Measurements from ENCODE around the gene MCU.
"Not testable (repeated sequence)": the region's sequence is repeated elsewhere in the genome, so short reads cannot be mapped to it uniquely, and the experiment has no call there.

Gene MCU

DNA sequence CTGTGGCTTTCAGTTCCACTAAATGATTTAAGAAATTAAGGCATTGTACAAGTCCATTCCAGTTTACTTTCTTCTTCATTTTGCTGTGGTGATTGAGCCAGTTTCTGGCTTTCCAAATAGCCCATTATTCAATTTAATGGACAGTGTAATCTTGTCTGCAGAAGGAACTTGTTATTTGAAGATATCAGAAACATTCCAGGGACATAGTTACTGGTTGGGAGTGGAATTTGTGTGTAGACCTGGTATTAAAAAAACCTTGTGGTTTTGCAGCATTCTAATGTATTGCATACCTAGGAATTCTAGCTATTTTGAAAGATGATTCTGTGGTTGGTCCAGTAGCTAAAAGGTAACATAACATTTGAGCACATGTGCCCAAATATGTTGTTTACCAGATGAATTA lies 72.2 kb downstream of the MCU start:
- no peak for DNase-seq

DNA sequence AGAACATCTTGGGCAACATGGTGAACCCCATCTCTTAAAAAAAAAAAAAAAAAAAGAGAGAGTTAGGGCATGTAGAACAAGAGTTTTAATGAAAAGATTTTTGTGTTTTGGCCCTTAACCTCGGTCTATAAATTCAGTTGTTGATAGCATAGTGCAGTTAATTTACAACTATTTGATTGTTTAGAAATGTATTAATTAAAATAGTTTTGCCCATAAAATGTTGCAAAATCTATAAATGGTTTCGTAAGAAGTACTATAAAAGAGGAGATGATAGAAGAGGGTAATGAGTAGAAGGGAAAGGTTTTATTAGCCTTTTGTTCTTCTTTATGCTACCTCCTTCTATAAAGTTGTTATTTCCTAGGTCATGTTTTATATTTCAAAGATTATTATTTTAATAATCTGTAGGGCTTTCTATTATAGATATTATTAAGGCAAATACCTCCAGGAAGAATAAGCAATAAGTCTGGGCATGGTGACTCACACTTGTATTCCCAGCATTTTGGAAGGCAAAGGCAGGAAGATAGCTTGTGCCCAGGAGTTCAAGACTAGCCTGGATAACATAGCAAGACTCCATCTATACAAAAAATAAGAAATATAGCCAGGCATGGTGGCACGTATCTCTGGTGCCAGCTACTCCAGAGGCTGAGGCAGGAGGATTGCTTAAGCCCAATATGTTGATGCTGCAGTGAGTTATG lies 73.3 kb downstream of the MCU start:
- DNase-seq = no peak

DNA sequence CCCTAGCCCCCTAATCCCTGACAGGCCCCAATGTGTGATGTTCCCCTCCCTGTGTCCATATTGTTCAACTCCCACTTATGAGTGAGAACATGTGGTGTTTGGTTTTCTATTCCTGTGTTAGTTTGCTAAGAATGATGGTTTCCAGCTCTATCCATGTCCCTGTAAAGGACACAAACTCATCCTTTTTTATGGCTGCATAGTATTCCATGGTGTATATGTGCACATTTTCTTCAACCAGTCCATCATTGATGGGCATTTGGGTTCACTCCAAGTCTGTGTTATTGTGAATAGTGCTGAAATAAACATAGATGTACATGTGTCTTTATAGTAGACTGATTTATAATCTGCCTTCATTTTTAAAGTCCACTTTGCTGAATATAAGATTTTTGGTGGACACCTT lies 79.3 kb downstream of the MCU start:
- DNase-seq = not testable (repeated sequence)

DNA sequence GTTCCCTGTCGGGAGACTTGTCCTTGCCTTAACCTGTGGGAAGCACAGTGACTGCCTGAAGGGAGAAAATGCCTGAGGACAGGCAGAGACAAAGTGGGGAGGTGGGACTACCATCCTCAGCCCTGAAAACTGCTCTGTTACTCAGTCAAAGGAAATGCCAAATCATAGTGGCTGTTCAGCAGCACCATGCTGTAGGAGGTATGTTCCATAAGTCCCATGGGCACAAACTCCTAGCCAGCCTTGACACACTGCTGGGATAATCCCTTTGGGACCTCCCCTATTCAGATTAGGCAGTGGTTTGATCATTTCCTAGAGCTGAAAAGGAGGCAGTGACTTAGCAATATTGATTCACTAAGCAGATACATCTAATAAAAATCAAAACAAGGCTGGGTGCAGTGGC lies 80.1 kb downstream of the MCU start:
- DNase-seq = no peak

DNA sequence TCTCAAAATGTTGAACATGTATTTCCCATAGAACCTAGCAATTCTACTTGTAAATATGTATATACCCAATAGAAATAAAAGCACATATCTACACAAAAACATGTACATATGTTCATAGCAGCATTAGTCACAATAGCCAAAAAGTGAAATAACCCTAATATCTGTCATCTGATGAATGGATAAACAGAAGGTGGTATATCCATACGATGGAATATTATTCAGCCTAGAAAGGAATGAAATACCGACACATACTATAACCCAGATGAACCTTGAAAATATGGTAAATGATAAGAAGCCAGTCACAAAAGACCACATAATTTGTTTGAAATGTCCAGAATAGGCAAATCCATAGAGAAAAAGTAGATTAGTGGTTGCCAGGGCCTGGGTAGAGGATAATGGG lies 87.9 kb downstream of the MCU start:
- no peak for DNase-seq

DNA sequence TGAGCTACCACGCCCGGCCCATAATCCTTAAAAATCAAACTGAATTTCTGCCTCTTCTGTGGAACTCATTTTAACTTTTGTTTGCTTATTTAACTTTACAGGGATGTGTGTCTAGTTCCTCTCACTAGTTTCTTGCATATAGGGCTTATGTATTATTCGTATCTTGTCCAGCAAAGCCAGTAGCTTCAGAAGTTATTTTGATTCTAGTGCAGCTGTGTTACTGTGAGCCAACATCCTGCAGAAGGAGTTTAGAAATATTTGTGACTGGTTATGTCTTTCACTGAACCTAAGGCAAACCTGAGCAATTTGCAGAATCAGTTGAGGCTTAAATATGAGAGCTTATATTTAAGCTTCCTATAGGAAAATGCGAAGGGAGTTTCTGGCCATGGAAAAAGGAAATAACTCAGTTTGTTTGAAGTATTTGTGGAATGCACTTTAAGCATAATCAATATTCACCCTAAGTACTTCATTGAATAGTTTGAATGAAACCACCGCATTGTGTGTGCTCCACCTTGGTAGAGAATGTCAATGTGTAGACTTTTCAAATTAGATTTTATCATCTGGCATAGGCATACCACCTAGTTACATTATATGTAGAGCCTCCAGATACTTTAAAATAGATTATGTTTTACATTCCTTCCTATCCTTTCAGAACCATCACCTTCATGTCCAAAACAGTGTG lies 90.8 kb downstream of the MCU start:
- no peak for DNase-seq

DNA sequence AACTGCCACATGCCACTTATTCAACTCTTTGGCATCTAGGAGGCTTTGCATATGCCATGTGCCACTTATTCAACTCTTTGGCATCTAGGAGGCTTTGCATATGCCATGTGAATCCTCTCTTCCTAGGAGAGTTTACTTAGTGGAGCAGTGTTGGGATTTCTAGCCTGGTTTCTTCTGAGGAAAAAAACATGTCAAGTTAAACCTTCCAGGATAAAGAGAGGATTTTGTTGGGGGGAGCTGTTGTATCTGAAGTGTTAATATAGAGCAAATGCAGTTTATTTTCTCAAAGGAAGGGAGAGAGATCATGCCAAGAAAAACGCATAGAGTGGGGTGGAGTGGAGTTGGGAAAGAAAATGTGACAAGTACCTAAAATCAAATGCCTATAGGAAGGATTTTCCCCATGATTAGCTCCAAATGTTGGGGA lies 91.5 kb downstream of the MCU start:
- no peak for DNase-seq

DNA sequence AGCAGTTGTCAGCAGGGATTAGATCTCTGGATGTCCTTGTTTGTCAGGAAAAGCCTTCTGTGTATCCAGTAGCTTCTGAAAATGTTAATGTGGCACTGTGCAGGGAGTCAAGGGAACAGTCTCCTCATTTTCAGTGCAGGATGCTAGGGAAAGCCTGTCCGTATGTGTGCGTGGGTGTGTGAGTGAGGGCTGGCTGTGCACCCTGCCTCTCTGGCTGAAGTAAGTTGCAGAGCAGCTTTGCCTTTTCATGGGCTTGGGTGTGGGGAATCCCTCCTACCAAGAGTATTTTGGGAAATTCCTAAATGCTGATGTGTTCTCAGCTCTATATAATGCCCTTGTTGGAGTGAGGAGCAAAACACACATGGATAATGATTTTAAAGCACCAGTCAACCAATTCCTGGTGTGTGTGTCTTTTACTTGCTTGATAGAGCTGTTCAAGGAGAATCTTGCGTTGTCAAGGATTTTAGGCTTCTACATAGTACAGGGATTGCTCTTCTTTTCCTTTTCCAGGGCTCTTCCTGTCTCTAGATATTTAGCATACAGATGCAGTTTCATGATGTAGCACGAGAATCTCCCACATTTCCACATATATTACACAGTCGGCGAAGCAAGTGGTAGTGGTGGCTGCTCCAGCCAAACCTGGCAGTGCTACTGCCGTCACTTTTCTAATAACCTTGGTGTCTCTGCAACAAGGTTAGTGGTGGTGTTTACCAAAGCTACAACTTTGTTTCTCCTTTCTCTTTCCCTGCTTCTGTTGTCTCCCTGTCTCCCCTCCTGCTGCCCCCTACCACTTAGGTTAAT lies 92.8 kb downstream of the MCU start:
- no peak for DNase-seq

DNA sequence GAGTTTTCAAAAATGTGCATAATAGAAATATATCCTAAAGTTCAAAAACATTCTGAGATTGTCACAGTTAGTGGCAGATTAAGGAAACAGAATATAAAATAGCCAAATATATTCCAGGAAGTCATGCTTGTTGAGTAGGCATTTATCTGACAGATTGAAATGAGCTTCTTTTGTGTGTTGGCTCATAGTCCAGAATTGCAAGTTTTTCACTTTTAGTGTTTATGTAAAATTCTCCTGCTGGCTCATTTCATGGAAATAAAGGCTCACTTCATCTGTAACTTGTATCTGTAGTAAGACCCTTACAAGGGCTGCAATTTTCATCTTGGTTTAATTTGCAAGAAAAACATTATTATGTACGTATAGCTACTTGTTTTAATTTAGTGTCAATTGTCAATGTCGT lies 93.5 kb downstream of the MCU start:
- no peak for DNase-seq

DNA sequence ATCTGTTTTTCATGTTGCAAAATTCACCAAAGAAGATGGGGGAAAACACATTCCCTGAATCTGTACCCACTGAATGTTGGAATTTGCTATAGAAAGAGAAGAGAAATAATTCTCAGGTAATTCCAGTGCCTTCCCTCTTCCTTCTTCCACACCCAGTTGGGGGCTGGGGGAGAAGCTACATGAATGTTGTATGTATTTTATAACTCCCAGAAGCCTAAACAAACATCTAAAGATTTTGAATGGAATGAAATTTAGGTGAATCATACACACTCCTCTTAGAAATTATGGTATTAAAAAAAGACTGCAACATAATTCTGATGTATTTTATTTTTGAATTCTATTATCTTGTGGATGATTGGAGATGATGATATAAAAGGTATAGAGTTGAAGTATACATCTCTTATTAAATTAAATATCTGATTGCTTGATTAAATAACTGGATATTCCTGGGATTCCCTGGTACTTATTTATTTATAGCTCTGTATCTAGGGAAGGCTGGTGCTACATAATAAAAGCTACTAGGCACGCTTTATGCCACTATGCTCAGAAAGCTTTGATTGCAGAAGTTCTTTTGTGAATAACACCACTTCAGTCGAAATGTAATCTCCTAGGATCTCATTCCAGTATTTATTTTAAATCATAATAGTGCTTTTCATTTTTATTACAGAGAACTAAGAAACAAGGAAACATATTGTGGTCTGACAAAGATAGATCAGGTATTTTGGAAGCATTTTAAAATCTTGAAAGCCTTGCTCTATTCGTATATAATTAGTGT lies 98.5 kb downstream of the MCU start:
- no peak for DNase-seq

DNA sequence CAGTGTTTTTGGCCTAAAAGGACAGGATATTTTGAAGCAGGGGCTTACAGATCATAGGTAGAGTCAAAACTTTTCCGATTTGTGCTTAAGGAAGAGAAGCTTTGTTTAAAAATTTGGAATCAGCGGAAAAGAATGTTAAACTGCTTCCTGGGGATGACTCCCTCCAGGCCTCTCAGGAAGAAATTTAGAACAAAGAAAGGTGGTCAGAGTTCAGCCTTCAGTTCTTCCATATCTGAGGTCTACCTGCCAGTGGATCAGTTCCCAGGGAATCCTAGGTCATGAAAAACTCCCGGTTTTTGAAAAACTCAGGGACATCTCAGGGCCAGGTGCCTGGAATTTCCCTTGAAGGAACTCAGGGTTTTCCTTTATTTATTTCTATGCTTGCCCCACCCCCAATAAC lies 100.3 kb downstream of the MCU start:
- no peak for DNase-seq

DNA sequence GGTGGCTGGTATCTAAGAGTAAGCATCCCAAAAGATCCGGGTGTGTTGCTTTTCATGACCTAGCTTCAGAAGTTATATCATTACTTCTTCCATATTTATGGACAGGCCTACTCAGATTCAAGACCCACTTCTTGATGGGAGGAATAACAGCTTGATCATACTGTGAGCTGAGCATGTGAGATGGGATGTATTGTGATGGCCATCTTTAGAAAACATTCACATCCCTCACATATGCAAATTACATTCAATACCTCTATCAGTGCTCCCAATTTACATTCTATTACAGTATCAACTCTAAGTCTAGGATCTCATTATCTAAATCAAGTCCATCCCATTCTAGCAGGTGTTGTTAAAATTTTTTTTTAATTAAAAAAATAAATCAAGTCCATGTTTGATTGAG lies 101.8 kb downstream of the MCU start:
- DNase-seq = no peak

DNA sequence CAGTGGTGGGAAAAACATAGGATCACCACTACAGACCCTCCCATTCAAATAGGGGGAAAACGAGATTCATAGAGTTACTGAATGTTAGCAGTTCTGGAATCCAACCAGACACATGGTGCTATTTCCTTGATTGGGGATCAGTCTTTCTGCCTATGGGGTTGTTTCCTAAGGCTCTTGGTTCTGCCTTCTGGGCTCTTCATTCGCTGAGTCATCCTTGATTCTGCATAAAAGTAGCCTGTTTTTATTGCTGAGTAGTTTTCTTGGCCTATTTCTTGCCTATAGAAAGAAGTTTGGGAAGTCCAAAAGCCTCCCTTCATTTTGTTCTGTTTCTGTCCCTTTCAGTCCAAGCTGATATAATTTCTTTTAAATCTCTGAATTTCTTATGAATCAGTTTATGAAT lies 102.3 kb downstream of the MCU start:
- no peak for DNase-seq

DNA sequence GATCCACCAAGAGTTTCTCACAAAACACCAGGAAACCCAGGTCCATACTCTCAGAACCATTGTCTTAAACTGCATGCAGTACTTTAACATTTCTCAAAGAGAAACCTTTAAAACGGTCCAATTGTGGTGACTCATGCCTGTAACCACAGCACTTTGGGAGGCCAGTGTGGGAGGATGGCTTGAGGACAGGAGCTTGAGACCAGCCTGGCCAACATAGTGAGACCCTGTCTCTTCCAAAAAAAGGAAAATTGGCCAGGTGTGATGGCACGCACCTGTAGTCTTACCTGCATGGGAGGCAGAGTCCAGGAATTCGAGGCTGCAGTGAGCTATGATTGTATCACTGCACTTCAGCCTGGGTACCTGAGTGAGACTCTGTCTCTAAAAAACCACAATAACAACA lies 104.1 kb downstream of the MCU start:
- DNase-seq = no peak

DNA sequence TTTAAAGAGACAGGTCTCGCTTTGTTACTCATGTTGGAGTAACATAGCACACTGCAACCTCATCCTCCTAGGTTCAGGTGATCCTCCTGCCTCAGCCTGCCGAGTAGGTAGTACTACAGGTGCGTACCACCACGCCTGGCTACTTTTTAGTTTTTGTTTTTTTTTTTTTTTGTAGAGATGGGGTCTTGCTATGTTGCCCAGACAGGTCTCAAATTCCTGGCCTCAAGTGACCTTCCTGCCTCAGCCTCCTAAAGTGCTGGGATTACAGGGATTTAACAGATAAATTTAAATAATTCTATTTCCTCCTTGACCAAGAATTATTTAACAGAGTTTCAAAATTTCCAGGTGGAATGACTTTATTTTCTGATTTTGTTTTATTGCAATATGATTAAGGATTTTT lies 104.6 kb downstream of the MCU start:
- DNase-seq = no peak

DNA sequence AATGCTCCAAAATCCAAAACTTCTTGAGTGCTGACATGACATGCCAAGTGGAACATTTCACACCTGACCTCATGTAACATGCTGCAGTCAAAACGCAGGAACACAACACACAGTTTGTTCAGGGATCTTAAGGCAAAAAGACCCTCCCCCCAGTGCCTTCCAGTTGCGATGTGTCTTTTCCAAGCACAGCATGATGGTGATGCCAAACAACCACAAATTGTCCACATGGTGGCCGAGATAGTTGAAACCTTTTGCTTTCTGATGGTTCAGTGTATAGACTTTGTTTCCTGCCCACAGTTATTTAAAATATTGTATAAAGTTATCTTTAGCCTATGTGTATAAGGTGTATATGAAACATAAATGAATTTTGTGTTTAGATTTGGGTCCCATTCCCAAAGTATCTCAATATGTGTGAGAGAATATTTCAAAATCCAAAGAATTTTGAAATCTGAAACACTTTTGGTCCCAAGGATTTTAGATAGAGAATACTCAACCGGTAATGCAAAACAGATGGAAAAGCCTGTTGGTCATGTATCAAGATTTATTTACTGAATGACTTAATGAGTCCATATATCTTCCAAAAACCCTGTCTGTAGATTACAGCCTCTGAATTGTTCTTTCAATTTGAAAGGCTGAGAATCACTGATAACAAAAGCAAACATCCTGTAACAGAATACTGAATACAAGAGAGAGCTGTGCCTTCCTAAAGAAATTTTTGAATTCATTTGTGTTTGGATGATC lies 108.2 kb downstream of the MCU start:
- peak; percentile 51 for DNase-seq

DNA sequence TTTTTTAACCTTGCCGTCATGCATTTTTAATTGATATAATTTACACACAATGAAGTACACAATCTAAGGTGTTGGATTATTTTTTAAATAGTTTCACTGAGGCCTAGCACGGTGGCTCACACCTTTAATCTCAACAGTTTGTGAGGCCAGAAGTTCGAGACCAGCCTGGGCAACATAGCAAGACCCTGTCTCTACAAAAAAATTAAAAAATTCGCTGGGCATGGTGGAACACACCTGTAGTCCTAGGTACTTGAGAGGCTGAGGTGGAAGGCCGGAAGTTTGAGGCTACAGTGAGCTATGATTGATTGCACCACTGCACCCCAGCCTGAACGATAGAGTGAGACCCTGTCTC lies 108.8 kb downstream of the MCU start:
- no peak for DNase-seq

DNA sequence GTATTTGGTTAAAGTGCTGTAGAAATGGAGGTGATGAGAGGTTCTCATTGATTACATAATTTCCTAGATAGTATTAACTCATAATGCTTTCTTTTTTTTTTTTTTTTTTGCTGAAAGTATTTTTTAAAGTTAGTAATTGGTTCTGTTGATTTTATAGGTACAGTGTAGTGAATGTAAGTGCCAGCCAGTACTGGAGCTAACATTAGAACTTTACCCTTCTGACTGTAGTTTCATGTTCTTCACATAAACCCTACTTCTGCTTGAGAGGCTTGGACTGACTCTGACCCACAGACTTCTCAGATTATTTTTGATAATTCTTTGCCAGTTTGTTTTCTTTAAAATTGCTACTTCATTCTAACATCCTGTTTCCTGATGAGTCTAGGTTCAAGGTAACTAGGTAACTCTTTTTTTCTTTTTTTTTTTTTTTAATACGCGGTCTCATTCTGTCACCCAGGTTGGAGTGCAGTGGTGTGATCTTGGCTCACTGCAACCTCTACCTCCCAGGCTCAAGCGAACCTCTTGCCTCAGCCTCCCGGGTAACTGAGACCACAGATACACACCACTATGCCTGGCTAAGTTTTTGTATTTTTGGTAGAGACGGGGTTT lies 109.4 kb downstream of the MCU start:
- DNase-seq = no peak

DNA sequence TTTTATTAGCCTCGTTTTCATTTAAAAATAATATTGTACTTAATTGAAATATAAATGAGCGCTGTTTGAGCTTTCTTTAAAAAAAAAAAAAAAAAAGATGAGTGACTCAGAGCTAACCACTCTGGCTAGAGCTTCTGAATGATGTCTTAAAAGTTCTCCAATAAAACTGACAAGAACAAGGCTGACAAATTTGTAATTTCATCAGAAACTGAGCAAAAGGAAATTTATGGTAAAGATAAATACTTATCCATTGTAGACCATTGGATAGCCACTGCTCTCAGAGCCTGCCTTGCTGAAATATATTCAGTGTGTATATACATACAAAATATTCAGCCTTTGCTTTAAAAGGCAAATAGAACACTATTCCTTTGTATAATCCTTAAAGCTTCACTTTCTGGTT lies 110.4 kb downstream of the MCU start:
- DNase-seq = no peak

DNA sequence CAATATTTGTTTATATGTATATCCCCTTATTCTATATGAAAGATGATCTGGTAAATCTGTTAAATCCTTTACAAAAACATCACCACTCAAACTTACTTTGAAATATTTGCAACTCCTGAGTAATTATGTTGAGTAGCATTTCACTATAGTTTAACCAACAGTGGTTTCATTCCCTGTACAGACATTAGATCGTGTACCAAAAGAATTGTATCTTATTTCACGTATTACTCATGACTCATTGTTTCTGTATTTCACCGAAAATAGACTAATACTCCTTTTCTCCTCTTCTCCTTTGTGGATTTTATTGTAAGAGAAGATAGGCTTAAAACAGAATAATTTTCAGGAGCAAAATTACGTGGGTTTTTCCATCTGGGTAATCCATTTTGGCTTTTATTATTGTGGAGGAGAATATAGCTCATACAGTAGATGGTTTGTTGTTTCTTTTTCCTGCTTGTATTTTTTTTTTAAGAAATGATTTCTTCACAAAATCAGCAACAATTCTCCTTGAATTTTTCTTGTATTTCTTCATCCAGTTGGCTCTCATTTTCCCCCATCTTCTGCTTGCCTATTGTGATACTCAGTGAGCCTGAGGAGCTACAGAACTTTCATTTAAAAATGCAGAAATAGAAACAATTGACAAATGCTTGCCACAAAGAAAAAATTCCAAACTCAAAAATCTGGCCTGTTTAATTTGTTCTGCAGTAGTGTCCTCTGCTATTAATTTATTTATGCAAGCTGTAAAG lies 111.0 kb downstream of the MCU start:
- no peak for DNase-seq

DNA sequence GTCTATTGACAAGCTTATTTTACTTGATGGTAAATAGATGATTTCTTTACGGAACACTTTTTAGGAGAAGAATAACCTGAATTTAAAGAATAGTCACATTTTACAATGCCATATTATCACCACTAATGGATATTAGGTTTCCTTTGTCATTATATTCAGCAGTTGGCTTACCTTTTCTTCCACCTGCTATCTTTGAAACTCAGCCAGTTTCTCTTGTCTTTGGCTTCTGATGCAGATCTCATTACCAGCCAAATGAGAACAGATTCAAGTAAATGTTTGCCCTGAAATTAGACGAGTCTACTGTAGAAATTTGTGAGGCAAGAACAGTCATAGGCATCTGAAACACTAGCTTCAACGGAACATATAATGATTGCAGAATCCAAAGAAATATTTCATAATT lies 116.1 kb downstream of the MCU start:
- DNase-seq = peak; percentile 55

DNA sequence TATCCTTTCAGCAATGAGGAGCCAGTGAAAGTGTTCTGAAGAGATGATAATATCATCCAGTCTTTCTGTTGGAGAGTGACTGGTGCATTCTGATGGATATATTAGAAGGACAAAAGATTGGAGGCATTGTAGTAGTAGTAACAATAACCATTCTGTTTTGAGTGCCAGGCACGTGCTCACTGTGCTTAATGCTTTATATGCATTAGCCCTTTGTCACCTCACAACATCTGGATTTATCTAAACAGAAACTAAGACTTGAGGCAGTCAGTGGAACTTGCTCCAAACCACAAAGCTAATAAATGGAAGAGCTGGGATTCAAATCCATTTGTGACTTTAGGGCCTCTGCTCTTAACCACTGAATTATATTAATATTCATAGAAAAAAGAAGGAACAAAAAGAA lies 117.1 kb downstream of the MCU start:
- no peak for DNase-seq
